NCI-H2196 (cell line): ENCODE data around the gene NFATC3.

Source experiments
- DNase-seq: peaks from one replicate; lab custom pipeline; 2025; ENCODE audit not compliant: unreplicated experiment; lab: John Stamatoyannopoulos, UW

NFATC3 gene

DNA sequence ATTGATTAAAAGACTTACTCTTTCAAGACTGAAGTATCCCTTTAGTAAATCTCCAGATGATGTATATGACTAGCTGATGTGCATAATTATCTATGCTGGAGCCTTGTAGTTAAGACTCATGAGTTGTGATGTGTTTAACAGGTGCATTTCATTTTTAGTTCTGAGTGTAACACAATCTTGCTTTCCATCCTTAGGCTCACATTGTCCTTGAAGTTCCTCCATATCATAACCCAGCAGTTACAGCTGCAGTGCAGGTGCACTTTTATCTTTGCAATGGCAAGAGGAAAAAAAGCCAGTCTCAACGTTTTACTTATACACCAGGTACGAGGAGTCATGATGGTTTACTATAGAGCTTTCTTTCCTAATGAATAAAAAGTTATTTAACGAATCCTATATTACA, 97.9 kb downstream of the NFATC3 start:
- no peak for DNase-seq

DNA sequence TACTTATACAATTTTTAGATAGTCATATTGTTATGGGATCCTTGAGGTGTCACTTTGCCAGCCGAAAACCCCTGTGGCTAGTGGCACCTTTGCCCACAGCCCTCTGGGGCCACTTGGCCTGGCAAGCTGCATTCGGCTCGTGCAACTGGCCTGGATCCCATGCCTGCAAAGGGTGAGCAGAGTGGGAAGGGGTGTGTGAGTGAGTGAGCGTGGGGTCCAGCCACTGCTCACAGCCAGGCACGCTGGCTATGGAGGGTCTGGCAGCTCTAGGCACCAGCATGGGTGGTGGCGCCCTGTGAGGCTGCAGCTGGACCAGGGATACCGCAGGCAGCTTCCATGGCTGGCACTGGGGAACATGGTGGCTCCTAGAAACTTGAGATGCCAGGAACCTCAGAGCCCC, 101.7 kb downstream of the NFATC3 start:
- DNase-seq: no peak

DNA sequence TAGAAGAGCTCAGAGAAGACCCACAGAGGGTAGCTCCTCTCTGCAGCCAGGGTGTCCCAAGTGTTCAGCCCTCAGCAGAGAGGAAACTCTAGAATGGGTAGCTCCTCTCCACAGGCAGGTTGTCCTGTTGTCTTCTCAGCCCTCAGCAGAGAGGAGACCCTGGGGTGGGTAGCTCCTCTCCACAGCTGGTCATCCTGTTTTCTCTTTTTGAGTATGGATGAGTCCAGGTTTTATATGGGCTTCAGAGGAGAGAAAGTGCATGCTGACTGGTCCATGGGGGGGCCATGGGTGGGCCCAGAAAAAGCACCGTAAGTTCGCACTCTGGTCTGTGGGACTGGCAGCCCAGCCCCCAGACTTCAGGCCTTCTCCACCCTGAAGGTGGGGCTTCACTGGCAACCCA, 102.3 kb downstream of the NFATC3 start:
- no peak for DNase-seq

DNA sequence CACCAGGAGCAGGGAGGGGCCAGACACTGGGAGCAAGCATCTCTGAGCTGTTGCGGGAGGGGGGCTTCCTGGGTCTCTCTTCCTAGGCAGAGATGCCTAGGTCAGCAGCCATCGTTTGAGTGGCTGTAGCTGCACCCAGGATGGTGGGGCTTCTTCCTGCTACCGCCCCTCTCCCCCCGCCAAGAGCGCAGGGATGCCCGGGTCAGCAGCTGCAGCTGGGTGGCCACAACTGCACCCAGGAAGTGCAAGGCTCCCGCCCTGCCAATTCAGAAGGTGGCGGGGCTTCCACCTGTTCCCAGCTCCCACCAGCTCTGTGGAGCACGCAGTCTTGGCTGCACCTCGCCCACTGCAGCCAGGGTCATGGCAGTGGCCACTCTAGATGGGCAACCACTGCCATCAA, 103.0 kb downstream of the NFATC3 start:
- DNase-seq: no peak

DNA sequence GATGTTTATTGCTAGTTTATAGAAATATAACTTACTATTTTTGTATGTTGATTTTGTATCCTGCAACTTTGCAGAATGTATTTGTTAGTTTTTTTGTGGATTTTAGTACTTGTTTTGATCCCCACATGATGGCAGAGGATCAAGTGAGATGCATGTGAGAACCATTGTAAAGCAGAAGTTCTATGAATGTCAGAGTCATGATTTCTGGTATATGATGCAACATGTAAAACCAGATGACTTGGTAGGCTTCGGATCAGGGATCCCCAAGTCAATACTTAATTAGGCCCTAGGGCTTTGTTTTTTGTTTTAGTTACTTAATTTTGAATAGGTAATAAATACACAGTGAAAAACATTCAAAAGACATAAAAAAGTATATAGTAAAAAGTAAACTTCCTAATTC, 104.9 kb downstream of the NFATC3 start:
- DNase-seq: no peak

DNA sequence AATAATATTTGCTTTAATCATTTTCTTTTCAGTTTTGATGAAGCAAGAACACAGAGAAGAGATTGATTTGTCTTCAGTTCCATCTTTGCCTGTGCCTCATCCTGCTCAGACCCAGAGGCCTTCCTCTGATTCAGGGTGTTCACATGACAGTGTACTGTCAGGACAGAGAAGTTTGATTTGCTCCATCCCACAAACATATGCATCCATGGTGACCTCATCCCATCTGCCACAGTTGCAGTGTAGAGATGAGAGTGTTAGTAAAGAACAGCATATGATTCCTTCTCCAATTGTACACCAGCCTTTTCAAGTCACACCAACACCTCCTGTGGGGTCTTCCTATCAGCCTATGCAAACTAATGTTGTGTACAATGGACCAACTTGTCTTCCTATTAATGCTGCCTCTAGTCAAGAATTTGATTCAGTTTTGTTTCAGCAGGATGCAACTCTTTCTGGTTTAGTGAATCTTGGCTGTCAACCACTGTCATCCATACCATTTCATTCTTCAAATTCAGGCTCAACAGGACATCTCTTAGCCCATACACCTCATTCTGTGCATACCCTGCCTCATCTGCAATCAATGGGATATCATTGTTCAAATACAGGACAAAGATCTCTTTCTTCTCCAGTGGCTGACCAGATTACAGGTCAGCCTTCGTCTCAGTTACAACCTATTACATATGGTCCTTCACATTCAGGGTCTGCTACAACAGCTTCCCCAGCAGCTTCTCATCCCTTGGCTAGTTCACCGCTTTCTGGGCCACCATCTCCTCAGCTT, 105.8 kb downstream of the NFATC3 start:
- no peak for DNase-seq

DNA sequence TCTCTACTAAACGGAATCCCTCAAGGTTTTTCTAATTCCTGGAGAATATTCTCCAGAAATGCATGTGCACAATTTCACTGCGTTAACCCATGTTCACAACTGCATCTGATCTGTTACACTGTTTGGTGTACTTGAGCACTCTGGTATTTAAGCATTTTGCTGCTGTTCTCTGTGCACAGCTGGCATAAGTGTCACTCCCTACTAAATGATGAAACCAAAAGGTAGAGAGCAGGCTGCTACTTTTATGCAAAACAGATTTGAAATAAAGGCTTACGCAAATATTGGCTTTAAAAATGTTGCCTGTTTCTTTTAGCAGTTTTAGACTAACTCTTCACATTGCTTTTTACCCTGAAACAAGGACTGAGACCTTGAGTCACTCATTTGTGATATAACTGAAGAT, 109.1 kb downstream of the NFATC3 start:
- DNase-seq: no peak

DNA sequence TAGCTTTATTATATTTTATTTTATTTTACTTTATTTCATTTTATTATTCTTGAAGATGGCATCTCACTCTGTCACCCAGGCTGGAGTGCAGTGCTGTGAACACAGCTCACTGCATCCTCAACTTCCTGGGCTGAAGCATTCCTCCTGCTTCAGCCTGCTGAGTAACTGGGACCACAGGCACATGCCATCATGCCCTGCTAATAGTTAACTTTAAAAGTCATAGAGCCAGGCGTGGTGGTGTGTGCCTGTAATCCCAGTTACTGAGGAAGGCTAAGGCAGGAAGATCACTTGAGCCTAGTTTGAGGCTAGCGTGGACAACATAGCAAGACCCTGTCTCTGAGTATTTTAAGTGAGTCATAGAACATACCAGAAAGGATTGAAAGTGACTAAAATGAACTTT, 112.1 kb downstream of the NFATC3 start:
- no peak for DNase-seq

DNA sequence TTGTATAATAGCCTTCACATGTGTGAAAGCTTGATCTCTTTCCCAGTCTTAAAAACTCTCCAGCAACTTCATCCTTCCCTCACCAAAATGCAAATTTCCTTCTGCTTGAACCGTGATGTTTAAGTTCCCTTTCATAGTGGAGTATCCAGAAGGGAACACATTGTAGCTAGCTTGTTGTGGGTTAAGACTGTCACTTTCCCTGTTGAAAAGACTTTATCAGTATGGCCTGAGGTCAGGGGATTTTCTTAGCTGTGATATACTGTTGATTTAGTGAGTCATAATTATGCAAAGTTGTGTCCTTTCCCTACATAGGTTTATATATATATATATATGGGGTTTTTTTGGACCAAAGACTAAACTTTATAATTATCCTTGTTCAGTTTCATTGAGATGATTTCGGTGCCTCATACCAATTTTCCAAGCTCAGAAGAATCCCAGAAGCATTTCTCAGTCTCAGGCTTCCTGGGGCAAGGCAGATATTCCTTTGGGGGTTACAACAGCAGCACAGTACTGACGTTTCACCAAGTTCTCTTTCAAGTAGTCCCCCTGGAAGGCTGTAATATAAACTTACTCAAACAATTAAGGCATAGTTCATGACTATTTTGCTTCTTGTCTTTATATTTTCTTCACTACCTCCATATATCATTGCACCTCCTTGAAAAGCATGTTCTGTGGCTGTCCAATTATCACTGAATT, 115.1 kb downstream of the NFATC3 start:
- no peak for DNase-seq

DNA sequence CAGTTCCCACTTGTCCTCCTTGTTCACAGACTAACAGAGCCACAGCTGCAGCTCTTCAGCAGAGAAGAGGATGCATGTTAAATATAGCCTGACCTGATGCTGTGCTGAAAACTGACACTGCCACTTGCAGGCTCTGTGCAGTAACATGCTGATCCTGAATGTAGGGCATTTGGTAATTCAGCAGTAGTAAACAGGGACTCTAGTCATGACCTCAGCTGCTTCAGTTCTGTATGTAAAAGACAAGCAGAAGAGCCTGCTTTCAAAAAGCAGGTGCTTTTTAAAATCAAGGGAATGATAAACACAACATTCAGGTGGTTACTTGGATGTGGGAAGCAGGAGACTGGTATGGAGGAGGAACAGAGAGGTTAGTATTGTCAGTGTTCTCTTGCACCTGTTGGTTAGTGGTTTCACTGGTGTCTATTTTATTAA, 116.9 kb downstream of the NFATC3 start:
- peak; percentile 28 for DNase-seq

DNA sequence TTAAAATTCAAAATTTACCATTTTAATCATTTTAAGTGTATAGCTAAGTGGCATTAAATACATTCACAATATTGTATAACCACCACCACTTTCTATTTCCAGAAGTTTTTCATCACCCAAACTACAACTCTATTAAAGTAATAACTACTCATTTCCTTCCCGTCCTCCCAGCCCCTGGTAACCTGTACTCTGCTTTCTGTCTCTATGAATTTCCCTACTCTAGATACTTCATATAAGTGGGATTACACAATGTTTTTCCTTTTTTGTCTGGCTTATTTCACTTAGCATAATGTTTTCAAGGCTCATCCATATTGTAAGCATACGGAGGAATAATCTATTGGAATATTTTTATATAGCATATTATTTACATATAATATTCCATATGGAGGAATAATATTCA, 121.1 kb downstream of the NFATC3 start:
- DNase-seq: no peak

DNA sequence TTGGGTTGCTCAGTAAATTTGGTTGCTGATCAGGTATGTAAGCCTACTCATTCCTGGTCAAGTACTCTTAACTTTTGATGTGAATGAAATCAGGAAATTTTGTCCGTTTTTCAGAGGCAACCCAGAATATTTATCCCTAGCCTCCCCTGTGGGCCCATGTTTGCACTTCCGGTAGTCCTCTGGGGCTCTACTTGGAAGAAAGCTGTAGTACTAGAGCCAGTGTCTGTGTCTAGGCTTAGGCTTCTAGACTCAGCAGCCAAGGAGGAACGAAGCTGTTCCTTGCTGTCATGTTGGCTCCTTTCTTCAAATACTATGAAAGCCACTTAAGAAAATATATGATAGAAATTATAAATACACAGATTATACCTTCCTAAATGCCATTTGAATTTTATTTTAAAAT, 129.6 kb downstream of the NFATC3 start:
- DNase-seq: no peak

DNA sequence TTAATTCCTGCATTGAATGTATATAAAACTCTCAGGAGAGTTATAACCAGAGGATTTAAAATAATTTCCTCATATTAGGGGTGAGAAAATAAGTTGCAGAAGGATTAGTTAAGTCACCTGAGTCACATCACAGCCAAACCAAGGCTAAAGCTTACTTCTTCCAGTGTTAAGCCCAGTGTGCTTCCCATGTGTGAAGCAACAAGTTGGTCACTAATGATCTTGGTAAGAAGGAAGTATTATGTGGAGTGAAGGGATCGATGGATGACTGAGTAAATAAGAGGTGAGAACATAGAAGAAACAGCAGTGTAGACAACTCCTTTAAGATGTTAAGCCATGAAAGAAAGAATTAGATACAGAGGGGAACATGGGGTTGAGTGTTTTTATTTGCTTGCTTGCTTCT, 130.1 kb downstream of the NFATC3 start:
- no peak for DNase-seq

DNA sequence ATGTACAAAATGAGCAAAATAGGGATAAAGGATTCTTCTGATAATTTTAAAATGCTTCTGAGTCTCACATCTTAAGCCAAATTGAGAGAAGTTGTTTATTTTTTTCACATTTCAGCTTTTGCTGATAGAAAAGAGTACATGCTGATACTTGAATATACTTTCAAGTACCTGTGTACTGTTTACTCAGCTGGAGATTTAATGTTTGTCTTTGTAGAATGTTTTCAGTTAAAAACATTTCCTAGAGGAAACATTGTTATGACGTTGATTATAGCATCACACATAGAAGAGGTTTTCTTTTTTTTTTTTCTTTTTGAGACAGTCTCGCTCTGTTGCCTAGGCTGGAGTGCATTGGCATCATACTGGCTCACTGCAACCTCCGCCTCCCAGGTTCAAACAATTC, 131.1 kb downstream of the NFATC3 start:
- no peak for DNase-seq

DNA sequence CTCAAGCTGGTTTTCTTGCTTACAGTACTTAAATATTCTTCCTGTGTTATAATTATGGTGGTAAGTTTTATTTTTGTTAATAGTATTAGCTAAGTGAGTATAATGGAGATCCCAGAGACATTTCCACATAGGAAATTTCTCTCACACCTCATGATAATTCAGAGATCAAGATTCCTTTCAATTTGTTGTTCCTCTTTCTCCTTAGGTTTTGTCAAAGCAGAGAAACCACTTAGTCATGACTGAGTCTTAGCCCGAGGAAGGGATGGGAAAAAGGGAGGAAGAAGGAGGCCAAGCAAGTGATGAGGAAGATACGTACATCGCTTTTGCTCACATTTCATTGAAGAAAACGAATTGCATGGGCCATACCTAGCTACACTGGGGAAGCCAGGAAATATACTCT, 132.3 kb downstream of the NFATC3 start:
- no peak for DNase-seq

DNA sequence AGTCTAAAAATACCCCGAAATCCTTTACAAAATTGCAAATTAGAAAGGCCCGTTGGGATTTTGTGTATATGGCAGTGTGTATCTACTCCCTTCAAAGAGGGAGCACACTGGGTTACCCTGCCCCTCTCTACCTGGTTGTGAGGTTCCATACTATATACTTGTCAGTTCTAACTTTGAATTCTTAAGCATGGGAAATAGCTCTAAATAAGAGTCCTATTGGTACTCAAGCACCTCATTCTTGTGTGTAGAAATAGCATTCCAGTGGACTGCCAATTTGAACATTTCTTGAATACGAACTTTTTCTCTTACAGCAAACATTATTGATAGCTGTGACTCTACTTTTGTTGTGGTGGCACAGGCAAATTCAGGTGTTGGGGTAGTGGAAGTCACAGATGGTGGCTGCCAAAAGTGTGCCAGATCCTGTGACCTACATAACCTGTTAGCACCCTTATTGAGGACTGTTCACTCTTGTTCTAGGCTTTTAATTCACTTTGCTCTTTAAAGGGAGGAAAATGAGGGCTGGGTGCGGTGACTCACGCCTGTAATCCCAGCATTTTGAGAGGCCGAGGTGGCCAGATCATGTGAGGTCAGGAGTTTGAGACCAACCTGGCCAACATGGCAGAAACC, 134.7 kb downstream of the NFATC3 start:
- DNase-seq: no peak

DNA sequence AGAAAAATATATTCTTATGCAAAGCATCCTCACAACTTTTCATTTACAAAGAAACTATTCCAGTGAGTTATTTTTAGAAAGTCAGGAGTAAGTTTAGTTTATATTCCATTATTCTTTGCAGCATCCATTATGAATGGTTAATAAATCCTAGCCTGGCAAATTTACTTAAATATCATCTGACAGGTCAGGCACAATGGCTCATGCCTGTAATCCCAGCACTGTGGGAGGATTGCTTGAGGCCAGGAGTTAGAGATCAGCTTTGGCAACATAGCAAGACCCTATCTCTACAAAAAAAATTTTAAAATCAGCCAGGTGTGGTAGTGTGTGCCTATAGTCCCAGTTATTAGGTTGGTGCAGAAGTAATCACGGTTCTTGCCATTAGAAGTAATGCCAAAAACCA, 137.9 kb downstream of the NFATC3 start:
- DNase-seq: no peak

DNA sequence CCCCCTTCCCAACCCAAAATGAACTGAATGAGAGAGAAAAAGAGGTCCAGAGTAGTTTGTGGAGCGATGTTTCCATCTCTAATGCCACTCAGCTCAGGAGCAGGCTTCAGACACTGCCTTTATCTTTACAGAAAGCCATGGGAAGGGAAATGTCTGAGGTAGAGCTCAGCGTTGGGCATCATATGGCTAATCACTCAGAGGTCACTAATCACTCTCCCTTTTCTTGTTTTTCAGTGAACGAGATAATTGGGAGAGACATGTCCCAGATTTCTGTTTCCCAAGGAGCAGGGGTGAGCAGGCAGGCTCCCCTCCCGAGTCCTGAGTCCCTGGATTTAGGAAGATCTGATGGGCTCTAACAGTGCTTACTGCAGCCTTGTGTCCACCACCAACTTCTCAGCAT, 140.9 kb downstream of the NFATC3 start:
- no peak for DNase-seq

DNA sequence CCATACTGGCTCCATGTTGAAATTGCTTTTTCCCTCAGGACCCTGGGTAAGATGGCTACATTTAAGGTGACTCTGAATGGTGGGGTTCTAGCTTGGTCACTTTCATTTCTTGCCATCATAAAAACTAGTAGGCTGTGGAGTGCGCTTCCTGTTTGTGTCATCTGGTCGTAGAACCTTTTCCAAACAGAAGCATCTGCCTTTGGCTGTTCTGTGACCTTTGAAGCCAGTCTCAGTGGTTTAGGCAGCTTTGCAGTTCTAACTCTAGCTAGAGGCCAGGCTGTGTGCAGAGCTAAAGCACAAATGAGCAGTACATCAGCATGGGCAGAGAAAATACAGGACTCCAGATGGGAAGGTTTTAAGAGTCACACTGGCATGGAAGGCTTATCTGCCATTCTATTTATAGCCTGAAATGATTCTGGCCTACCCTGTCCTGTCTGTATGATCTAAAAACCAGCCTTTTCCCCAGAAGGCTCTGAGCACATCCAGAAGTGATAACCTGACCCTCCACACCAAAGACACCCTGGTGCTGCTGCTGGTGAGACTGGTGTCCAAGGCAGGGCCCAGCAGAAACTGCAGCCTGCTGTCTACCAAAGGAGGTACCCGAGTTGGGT, 142.1 kb downstream of the NFATC3 start:
- DNase-seq: no peak

DNA sequence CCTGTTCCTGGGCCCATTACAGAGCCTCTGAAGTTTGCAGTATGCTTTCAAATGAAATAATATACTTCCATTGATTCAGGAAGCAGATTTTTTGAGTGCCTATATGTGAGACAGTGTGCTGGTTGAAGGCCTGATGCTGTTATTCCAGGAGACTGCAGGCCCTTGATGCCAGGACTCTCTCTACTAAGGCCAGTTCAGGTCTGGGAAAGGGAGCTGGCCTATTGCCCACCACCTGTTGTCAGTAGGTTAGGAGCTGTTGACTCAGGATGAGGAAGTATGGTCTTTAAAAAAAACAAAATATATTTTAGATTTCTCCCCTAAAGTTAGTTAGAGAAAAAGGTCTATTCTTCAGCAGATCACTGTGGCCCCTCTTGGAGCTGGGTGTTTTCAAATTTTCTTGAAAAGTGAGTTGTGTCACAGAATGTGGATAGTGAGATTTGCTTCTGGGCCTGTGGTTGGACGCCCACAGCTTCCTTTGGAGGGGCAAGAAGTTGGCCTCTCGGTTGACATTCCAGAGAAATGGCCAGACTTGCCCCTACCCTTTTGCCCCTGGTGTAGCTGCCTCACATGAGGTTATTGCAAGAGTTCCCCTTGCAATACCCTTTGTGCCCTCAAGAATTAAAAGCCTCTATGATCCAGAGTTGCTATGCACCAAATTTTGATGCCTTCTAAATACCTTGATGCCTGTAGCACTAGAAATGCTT, 142.8 kb downstream of the NFATC3 start:
- no peak for DNase-seq

DNA sequence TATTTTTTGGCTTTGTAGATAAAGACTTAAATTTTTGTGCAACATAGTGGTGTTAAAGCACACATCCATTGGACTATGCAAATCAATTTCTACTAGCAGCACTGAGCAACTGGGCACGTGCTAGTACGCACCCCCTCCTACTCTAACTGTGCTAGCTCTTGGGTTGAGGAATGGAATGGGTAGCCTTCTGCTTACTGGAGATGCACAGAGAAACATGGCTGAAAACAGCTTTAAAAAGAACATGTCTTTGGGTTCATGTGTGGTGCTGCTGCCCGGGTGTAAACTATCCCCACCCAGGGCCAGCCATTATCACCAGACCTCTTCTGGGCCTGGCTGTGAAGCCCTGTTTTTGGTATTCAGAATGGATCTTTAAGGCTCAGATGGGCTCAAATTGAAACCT, 143.5 kb downstream of the NFATC3 start:
- no peak for DNase-seq
